GM18861 (cell line): Measurements from ENCODE around the gene CRACR2B.

Source experiments
- ATAC-seq: cut with Tn5 transposase; IDR thresholded peaks from one replicate; pipeline ENCODE4 v1.9.1; 2021; ENCODE audit not compliant: unreplicated experiment

The CRACR2B gene

GRCh38 chr11:810040-810567 is 17.6 kb upstream of the CRACR2B start:
- peak; percentile 6 for ATAC-seq

- no peak for ATAC-seq
Observed at GRCh38 chr11:811446-812245, 16.1 kb upstream of the CRACR2B start.

GRCh38 chr11:812390-812789 is 15.3 kb upstream of the CRACR2B start:
- ATAC-seq, result no peak

- no peak for ATAC-seq
Observed at GRCh38 chr11:813072-813455, 14.7 kb upstream of the CRACR2B start.

GRCh38 chr11:813456-814096 is 14.1 kb upstream of the CRACR2B start:
- ATAC-seq, result no peak

GRCh38 chr11:815675-816432 is 11.9 kb upstream of the CRACR2B start:
- no peak for ATAC-seq

GRCh38 chr11:816433-816779 is 11.3 kb upstream of the CRACR2B start:
- no peak for ATAC-seq

- ATAC-seq, result no peak
Observed at GRCh38 chr11:818396-819128, 9.2 kb upstream of the CRACR2B start, which contains the start of gene PNPLA2. PNPLA2 (plus strand) TSS chr11:818914; CDS start chr11:819719, 805 bp downstream.

- peak; percentile 49 for ATAC-seq
Observed at GRCh38 chr11:819129-819931, 8.4 kb upstream of the CRACR2B start.

GRCh38 chr11:819943-820649 is 7.6 kb upstream of the CRACR2B start:
- peak; percentile 40 for ATAC-seq

- ATAC-seq, result no peak
Observed at GRCh38 chr11:820655-821511, 6.8 kb upstream of the CRACR2B start.

GRCh38 chr11:821512-822371 is 6.0 kb upstream of the CRACR2B start:
- ATAC-seq, result no peak

GRCh38 chr11:823441-824291 is 4.1 kb upstream of the CRACR2B start:
- ATAC-seq, result no peak

GRCh38 chr11:824292-824880 is 3.3 kb upstream of the CRACR2B start:
- ATAC-seq, result no peak

GRCh38 chr11:824942-825341 is 2.8 kb upstream of the CRACR2B start:
- no peak for ATAC-seq
